ENCODE measurements around the gene GPR63.

- TF ChIP-seq, protein P1, sequence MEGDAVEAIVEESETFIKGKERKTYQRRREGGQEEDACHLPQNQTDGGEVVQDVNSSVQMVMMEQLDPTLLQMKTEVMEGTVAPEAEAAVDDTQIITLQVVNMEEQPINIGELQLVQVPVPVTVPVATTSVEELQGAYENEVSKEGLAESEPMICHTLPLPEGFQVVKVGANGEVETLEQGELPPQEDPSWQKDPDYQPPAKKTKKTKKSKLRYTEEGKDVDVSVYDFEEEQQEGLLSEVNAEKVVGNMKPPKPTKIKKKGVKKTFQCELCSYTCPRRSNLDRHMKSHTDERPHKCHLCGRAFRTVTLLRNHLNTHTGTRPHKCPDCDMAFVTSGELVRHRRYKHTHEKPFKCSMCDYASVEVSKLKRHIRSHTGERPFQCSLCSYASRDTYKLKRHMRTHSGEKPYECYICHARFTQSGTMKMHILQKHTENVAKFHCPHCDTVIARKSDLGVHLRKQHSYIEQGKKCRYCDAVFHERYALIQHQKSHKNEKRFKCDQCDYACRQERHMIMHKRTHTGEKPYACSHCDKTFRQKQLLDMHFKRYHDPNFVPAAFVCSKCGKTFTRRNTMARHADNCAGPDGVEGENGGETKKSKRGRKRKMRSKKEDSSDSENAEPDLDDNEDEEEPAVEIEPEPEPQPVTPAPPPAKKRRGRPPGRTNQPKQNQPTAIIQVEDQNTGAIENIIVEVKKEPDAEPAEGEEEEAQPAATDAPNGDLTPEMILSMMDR (conservative IDR thresholded peaks at IDR 0.05; ENCODE audit: low read depth, low read length): no peak
- no peak for TF ChIP-seq MXI1 (IDR thresholded peaks at IDR 0.05; ENCODE audit: borderline replicate concordance, low read depth, low read length)
Measured at GRCh38 chr6:96811670-96812069, 25.6 kb downstream of the GPR63 start.
